Gastroesophageal sphincter (tissue), 3 donors: ENCODE measurements around the gene EXOSC7.
"Not testable (repeated sequence)": the region's sequence is repeated elsewhere in the genome, so short reads cannot be mapped to it uniquely, and the experiment has no call there.

Source experiments
- CTCF ChIP-seq, 4 experiments: fragments of 200-600 bp in 2 of 4; fragments of 450-650 bp in 2 of 4; sonication (generic) in 1 of 4; IDR thresholded peaks; one replicate each; pipeline ENCODE4 v1.5.1; 2017 to 2019; ENCODE audit warnings: antibody characterized with exemption in 4 of 4, mild to moderate bottlenecking in 2 of 4, moderate library complexity in 2 of 4
- EP300 ChIP-seq: sonication (generic); formaldehyde crosslinking; IDR thresholded peaks from one replicate; pipeline ENCODE4 v1.6.1; 2017; ENCODE audit warnings: antibody characterized with exemption, mild to moderate bottlenecking
- POLR2A ChIP-seq, 2 donors: fragments of 450-650 bp; IDR thresholded peaks; one replicate each; pipeline ENCODE4 v1.6.1; 2017; ENCODE audit warnings: antibody characterized with exemption in 2 of 2, mild to moderate bottlenecking in 2 of 2, moderate library complexity in 1 of 2
- POLR2AphosphoS5 ChIP-seq: sonication (generic); formaldehyde crosslinking; IDR thresholded peaks from one replicate; pipeline ENCODE4 v1.6.1; 2017; ENCODE audit warnings: antibody characterized with exemption

GRCh38 chr3:44949770-44950169, 26.3 kb upstream of the EXOSC7 start:
- TF ChIP-seq CTCF (IDR thresholded peaks at IDR 0.05); EP300; POLR2A (IDR thresholded peaks at IDR 0.05); POLR2AphosphoS5: not testable (repeated sequence)
